ENCODE data around the gene TNS3. TPM values are rescaled to one million over a fixed set of nuclear protein-coding genes. Genes with fewer than 3 reads are reported as not detected.

TNS3 gene
- total and polyA plus RNA-seq, 10 of the 15 experiments (the other 5 are each of a cell fraction or from before 2014, with no cell fraction given): 0.27 to 2.7 (median 0.79) TPM

DNA sequence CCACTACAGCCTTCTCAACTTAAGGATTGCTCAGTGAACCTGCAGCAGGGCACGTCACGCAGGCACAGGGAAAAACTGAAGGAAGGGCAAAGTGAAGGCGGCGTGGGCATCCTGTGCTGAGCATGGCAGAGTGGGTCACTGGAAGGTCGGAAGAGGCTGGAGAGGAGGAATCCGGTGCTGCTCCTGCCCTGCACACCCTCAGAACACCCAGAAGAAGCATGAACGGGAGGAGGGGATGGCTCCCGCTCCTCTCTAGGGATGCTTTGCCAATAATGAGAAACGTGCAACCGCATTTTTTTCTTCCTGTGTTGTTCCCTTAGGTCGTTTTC, 175.1 kb downstream of the TNS3 start:
- RAD21 ChIA-PET (ENCODE audit: unreplicated experiment): no interaction called here
- TF ChIP-seq NR2C2 (IDR thresholded peaks at IDR 0.05; ENCODE audit: borderline replicate concordance, control insufficient read depth, insufficient read length, low read depth) (no peak), ASH2L (IDR thresholded peaks at IDR 0.05; ENCODE audit: borderline replicate concordance, low read depth) (no peak), SUPT20H (IDR thresholded peaks at IDR 0.05; ENCODE audit: borderline replicate concordance, control insufficient read depth, low read depth, low read length) (no peak), HDAC6 (IDR thresholded peaks at IDR 0.05; ENCODE audit: unreplicated experiment) (no peak), SPI1 (IDR thresholded peaks at IDR 0.05; ENCODE audit: borderline replicate concordance, insufficient read depth, low read depth, low read length) (no peak), PAX8 (IDR thresholded peaks at IDR 0.05) (no peak), MEF2B (IDR thresholded peaks at IDR 0.05; ENCODE audit: partially characterized antibody, poor library complexity, severe bottlenecking) (no peak), TARDBP (IDR thresholded peaks at IDR 0.05; ENCODE audit: borderline replicate concordance) (no peak), EZH2 (IDR thresholded peaks at IDR 0.05; ENCODE audit: borderline replicate concordance, control insufficient read depth, low read depth, low read length) (no peak), KDM1A (IDR thresholded peaks at IDR 0.05; ENCODE audit: borderline replicate concordance) (no peak)
- TF ChIP-seq, protein P1, sequence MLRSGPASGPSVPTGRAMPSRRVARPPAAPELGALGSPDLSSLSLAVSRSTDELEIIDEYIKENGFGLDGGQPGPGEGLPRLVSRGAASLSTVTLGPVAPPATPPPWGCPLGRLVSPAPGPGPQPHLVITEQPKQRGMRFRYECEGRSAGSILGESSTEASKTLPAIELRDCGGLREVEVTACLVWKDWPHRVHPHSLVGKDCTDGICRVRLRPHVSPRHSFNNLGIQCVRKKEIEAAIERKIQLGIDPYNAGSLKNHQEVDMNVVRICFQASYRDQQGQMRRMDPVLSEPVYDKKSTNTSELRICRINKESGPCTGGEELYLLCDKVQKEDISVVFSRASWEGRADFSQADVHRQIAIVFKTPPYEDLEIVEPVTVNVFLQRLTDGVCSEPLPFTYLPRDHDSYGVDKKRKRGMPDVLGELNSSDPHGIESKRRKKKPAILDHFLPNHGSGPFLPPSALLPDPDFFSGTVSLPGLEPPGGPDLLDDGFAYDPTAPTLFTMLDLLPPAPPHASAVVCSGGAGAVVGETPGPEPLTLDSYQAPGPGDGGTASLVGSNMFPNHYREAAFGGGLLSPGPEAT (IDR thresholded peaks at IDR 0.05; ENCODE audit: low read depth): no peak

More for the DNA sequence above, 175.1 kb downstream of the TNS3 start:
- FAIRE-seq (no peak), ATAC-seq (no peak), DNase-seq (ENCODE audit: low read depth, low spot score) (no peak)
- no peak overlapping the region for H3K27ac ChIP-seq (ENCODE audit: control insufficient read depth, insufficient read depth)
- H3K4me2 ChIP-seq (ENCODE audit: control insufficient read depth, insufficient read depth): no peak overlapping the region
- no peaks in the 10 kb centered on the region for H3K9me3 ChIP-seq (replicated peaks; ENCODE audit: control insufficient read depth, insufficient read depth, low read length)
- intact Hi-C loops (cut with micrococcal nuclease; ENCODE audit: unreplicated experiment) (no loop called here), in situ Hi-C loops (cut with MboI) (no loop called here)
- SMC1A ChIA-PET (ENCODE audit: uncharacterized antibody, unreplicated experiment): no interaction called here
- H3K36me3 ChIP-seq (ENCODE audit: control insufficient read depth in 2 of 2, insufficient read depth in 2 of 2, low read length in 1 of 2): no peaks in the 10 kb centered on the region
- H3K4me1 ChIP-seq (ENCODE audit: control insufficient read depth, insufficient read depth, low read length): no peaks in the 10 kb centered on the region
- no peak overlapping the region for H3K4me3 ChIP-seq
- POLR2A ChIA-PET: no interaction called here
- CTCF ChIA-PET: no interaction called here
- H2AFZ ChIP-seq (ENCODE audit: control insufficient read depth, low read depth, low read length): no peak overlapping the region
- no TSS peak for BruUV-seq (replicated peaks)
- no peaks in the 10 kb centered on the region for H4K20me1 ChIP-seq (ENCODE audit: control insufficient read depth, insufficient read depth)
- no peaks in the 10 kb centered on the region for H3K79me2 ChIP-seq (ENCODE audit: control insufficient read depth, insufficient read depth, low read length)
- H3K9ac ChIP-seq (ENCODE audit: control insufficient read depth, insufficient read depth, low read length): no peak overlapping the region
- WGBS (ENCODE audit: insufficient coverage, insufficient replicate concordance, low lambda C conversion rate, missing lambda C conversion rate): 37% methylated on average over 11 of the region's 11 CpGs
- H3K27me3 ChIP-seq (replicated peaks in 1 of 2; ENCODE audit: control insufficient read depth in 2 of 2, insufficient read depth in 2 of 2, low read length in 1 of 2): no peaks in the 10 kb centered on the region

All from GM12878 (cell line).